ENCODE measurements around the gene INSYN1. TPM values are rescaled to one million over a fixed set of nuclear protein-coding genes. Genes with fewer than 3 reads are reported as not detected.
"Not testable (repeated sequence)": the region's sequence is repeated elsewhere in the genome, so short reads cannot be mapped to it uniquely, and the experiment has no call there.

INSYN1 gene
- total RNA-seq, 2 donors from 2014 or later: 1.3 to 3.6 TPM

DNA sequence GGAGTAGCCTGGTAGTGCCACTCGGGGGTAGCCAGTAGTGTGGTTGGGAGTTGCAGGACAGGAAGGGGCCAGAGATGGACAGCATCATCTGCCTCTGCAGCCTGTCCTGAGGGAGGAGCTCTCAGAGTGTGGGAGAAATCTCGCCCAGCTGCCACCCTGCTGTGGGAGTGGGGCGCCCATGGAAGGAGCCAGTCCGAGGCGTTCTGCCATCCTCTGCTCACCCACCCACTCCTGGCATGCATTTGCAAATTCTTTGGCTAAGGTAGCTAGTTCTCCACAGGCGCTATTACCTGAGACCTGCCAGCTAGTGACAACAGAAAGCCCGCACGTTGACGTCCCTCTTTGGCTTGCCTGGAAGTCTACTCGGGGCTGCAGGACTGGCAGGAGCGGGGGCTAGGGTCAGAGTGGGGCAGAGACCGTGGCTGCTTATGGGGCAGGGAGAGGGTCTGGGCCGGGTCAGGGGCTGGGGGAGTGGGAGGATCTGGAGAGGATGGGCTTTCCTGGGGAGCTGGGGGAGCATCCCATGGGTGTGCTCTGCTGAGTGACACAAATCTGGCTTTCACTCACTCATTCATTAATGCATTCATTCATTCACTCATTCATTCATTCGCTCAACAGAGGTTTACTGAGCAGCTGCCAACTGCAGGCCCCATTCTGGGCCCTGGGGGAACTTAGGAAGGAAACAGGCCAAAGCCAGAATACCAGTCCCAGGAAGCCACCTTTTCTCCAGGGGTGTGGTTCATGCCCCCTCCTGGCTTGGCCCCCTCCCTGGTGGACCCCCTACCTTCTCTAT, 44.4 kb upstream of the INSYN1 start:
- intact Hi-C loops (cut with DNase I): no loop called here
- Histone ChIP-seq H3K4me1 (no peaks in the 10 kb centered on the region), H3K4me3 (no peak overlapping the region), H3K36me3 (replicated peaks in 1 of 2; ENCODE audit: insufficient read depth in 1 of 2, low read depth in 2 of 2) (no peaks in the 10 kb centered on the region), H3K9me3 (no peaks in the 10 kb centered on the region), H3K27me3 (no peaks in the 10 kb centered on the region), H3K27ac (no peak overlapping the region)
- TF ChIP-seq POLR2A (IDR thresholded peaks at IDR 0.05): no peak
- TF ChIP-seq, protein P1, sequence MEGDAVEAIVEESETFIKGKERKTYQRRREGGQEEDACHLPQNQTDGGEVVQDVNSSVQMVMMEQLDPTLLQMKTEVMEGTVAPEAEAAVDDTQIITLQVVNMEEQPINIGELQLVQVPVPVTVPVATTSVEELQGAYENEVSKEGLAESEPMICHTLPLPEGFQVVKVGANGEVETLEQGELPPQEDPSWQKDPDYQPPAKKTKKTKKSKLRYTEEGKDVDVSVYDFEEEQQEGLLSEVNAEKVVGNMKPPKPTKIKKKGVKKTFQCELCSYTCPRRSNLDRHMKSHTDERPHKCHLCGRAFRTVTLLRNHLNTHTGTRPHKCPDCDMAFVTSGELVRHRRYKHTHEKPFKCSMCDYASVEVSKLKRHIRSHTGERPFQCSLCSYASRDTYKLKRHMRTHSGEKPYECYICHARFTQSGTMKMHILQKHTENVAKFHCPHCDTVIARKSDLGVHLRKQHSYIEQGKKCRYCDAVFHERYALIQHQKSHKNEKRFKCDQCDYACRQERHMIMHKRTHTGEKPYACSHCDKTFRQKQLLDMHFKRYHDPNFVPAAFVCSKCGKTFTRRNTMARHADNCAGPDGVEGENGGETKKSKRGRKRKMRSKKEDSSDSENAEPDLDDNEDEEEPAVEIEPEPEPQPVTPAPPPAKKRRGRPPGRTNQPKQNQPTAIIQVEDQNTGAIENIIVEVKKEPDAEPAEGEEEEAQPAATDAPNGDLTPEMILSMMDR (IDR thresholded peaks at IDR 0.05): no peak
- 50 to 66% methylated on average over 9 to 14 of the region's 14 CpGs for WGBS, 2 donors
- ATAC-seq (no peak), DNase-seq (peak in 1 of 4 donors; percentile 31)

DNA sequence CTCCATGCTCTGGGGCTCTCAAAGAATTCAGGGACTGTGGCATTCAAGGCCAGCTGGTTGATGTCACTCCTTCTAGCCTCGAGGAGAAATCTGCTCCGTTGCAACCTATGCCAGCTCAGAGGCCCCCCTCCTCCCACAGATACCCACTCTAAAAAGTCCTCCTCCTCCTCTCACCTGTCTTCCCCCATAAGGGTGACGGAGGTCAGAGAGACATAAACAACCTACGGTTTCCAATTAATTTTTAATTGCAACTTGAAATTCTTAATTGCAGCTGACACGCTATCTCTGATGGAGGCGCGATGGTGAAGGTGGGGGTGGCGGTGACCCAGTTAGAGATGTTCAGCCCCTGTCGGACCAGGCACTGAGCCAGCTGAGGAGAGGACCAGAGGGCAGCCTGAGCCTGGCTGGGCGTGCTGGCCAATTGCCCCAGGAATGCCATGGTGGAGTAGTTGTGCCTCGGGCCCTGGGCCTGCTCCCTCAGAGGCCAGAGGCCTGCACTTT, 43.2 kb upstream of the INSYN1 start:
- intact Hi-C loops (cut with DNase I): no loop called here
- Histone ChIP-seq H3K4me1 (no peaks in the 10 kb centered on the region), H3K27ac (no peak overlapping the region), H3K4me3 (no peak overlapping the region), H3K27me3 (no peaks in the 10 kb centered on the region), H3K9me3 (no peaks in the 10 kb centered on the region), H3K36me3 (replicated peaks in 1 of 2; ENCODE audit: insufficient read depth in 1 of 2, low read depth in 2 of 2) (no peaks in the 10 kb centered on the region)
- ATAC-seq: no peak
- WGBS, 2 donors: 69% methylated on average over 9 to 11 of the region's 11 CpGs
- TF ChIP-seq, protein P1 (IDR thresholded peaks at IDR 0.05): no peak
- TF ChIP-seq POLR2A (IDR thresholded peaks at IDR 0.05): no peak
- DNase-seq: no peak

DNA sequence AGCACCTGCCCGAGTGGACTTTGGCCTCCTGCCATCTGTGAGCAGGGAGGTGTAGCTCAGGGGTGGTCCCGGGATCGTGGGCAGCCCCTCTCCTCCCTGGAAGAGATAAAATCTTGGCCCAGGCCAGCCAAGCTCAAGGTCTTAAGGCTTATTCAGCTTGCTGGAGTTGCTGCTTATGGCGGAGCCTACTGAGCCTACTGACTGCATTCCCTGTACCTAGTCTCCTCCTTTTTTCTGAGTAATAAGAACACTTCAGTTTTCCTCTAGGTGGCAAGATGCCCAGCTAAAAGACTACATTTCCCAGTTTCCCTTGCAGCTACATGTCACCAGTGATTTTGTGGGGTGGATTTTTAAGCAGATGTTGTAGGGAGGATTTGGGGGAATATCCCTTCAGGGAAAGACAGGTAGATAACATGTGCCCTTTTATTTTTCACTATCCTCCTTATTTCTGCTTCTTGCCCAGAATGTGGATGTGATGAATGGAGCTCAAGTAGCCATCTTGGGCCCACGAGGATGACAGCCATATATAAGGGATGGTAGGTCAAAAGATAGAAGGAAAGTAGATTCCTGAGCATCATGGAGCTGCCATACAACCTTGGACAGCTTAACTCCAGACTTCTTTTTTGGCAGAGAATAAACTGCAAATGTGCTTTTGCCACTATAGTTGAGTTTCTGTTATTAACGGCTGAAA, 41.4 kb upstream of the INSYN1 start:
- TF ChIP-seq POLR2A (IDR thresholded peaks at IDR 0.05): no peak
- TF ChIP-seq, protein P1 (IDR thresholded peaks at IDR 0.05): no peak
- Histone ChIP-seq H3K36me3 (replicated peaks in 1 of 2; ENCODE audit: insufficient read depth in 1 of 2, low read depth in 2 of 2) (no peaks in the 10 kb centered on the region), H3K9me3 (no peaks in the 10 kb centered on the region), H3K27ac (no peak overlapping the region), H3K4me1 (no peaks in the 10 kb centered on the region), H3K4me3 (no peak overlapping the region), H3K27me3 (no peaks in the 10 kb centered on the region)
- no peak for ATAC-seq
- intact Hi-C loops (cut with DNase I): no loop called here
- 54 to 67% methylated on average over 6 of the region's 6 CpGs for WGBS, 2 donors
- peak in 1 of 4 donors; percentile 35 for DNase-seq

DNA sequence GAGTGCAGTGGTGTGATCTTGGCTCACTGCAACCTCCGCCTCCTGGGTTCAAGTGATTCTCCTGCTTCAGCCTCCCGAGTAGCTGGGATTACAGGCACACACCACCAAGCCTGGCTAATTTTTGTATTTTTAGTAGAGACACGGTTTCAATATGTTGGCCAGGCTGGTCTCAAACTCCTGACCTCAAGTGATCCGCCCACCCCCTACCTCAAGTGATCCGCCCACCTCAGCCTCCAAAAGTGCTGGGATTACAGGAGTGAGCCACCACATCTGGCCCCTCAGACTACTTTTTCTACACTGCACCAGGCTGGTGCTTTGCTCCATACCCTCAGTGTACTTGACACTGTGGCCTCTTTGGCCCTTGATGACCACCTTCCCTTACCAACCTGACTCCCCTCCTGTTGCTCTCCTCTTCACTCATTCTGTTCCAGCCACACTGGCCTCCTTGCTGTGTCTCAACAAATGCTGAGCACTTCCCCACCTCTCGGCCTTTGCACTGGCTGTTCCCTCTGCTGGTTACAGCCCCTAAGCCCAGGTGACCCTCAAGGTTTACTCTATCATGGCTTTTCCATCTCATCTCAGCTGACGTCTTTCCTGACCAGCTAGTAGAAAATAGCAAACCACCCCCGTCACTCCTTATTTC, 39.9 kb upstream of the INSYN1 start:
- intact Hi-C loops (cut with DNase I); H3K27me3 ChIP-seq; H3K36me3 ChIP-seq (replicated peaks in 1 of 2; ENCODE audit: insufficient read depth in 1 of 2, low read depth in 2 of 2); H3K9me3 ChIP-seq; DNase-seq; H3K4me1 ChIP-seq; H3K27ac ChIP-seq; H3K4me3 ChIP-seq; ATAC-seq: not testable (repeated sequence)
- 85 to 87% methylated on average over 8 of the region's 8 CpGs for WGBS, 2 donors

DNA sequence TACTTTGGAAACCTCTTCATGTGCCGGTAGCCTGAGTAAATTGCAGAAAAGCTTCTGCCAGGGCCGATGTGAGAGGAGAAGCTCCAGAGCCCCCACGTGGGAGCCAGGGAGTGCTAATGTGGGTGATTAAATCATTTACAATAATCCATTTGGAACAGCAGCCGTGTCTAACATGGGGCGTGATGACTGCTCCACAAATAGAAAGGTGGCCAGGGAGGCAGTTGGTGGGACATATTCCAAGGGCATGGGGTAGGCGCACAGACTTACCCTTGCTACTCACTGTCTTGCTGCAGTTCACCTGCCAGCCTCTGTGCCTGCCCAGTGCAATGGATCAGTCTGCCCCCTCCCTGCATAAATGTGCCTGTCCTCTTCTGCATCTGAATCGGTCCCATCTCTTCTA, 39.3 kb upstream of the INSYN1 start:
- WGBS, 2 donors: 38 to 48% methylated on average over 5 to 7 of the region's 7 CpGs
- ATAC-seq: no peak
- Histone ChIP-seq H3K36me3 (replicated peaks in 1 of 2; ENCODE audit: insufficient read depth in 1 of 2, low read depth in 2 of 2) (no peaks in the 10 kb centered on the region), H3K4me1 (no peaks in the 10 kb centered on the region), H3K9me3 (no peaks in the 10 kb centered on the region), H3K27ac (no peak overlapping the region), H3K27me3 (no peaks in the 10 kb centered on the region), H3K4me3 (no peak overlapping the region)
- intact Hi-C loops (cut with DNase I): no loop called here
- DNase-seq: peak in 2 of 4 donors; percentile 23 to 39
- TF ChIP-seq, protein P1 (IDR thresholded peaks at IDR 0.05): no peak
- TF ChIP-seq POLR2A (IDR thresholded peaks at IDR 0.05): no peak
